ENCODE measurements around the gene ADAM12.

DNA sequence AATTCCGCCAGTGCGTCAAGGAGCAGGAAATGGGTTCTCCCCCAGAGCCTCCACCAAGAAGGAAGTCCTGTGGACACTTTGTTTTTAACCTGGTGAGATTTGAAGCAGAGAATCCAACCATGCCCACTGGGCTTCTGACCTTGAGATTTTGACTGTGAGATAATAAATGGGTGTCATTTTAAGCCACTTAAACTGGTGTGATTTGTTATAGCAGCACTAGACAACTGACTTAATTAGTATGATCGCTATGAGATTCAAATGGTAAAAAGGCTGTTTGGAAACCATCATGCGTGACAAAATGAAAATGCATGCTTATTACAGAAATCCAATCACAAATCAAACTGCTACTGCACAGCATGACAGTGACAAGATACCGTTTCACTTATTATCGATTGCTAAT is 98.0 kb downstream of the ADAM12 start:
- TF ChIP-seq, protein P1, sequence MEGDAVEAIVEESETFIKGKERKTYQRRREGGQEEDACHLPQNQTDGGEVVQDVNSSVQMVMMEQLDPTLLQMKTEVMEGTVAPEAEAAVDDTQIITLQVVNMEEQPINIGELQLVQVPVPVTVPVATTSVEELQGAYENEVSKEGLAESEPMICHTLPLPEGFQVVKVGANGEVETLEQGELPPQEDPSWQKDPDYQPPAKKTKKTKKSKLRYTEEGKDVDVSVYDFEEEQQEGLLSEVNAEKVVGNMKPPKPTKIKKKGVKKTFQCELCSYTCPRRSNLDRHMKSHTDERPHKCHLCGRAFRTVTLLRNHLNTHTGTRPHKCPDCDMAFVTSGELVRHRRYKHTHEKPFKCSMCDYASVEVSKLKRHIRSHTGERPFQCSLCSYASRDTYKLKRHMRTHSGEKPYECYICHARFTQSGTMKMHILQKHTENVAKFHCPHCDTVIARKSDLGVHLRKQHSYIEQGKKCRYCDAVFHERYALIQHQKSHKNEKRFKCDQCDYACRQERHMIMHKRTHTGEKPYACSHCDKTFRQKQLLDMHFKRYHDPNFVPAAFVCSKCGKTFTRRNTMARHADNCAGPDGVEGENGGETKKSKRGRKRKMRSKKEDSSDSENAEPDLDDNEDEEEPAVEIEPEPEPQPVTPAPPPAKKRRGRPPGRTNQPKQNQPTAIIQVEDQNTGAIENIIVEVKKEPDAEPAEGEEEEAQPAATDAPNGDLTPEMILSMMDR (IDR thresholded peaks at IDR 0.05 in 8 of 11, conservative IDR thresholded peaks at IDR 0.05 in 3 of 11) = no peak
- TF ChIP-seq POLR2AphosphoS5 (IDR thresholded peaks at IDR 0.05) = no peak
- no peak for TF ChIP-seq POLR2A (IDR thresholded peaks at IDR 0.05)

Measured in spleen (tissue), 7 donors.